OCI-LY3 (cell line): ENCODE results near the gene MSH4.
"Not testable (repeated sequence)": the region's sequence is repeated elsewhere in the genome, so short reads cannot be mapped to it uniquely, and the experiment has no call there.

Experiments
- H2AFZ ChIP-seq: fragments of 200-600, 300-600 bp; shearing (Covaris generic); 2 replicates; pipeline ENCODE4 v1.6.0; 2014; ENCODE audit warnings: antibody characterized with exemption, low read depth, low read length
- H3K27ac ChIP-seq: fragments of 200-600, 300-600 bp; sonication (generic); 2 replicates; pipeline ENCODE4 v1.5.1; 2014; ENCODE audit warnings: mild to moderate bottlenecking, low read length, moderate library complexity, mixed read lengths
- H3K27me3 ChIP-seq: fragments of 200-600, 300-600 bp; sonication (generic); 2 replicates; pipeline ENCODE4 v1.6.1; 2014; ENCODE audit warnings: low read depth, low read length, mixed read lengths
- H3K36me3 ChIP-seq: fragments of 200-600, 300-600 bp; sonication (generic); replicated peaks from 2 replicates; pipeline ENCODE3; 2014; ENCODE audit warnings: low read depth, low read length, mixed read lengths
- H3K4me1 ChIP-seq: fragments of 300-600, 200-600 bp; sonication (generic); 2 replicates; pipeline ENCODE4 v1.6.1; 2014; ENCODE audit warnings: low read length, mixed read lengths
- H3K4me2 ChIP-seq: fragments of 200-600, 300-600 bp; sonication (generic); 2 replicates; pipeline ENCODE4 v1.6.1; 2014; ENCODE audit warnings: low read length, mixed read lengths
- H3K4me3 ChIP-seq: fragments of 300-600, 200-600 bp; sonication (generic); 2 replicates; pipeline ENCODE4 v1.5.1; 2014; ENCODE audit warnings: antibody characterized with exemption, mild to moderate bottlenecking, low read length, moderate library complexity
- H3K79me2 ChIP-seq: fragments of 300-600, 200-600 bp; shearing (Covaris generic); 2 replicates; pipeline ENCODE4 v1.6.1; 2014; ENCODE audit warnings: mild to moderate bottlenecking, low read length, mixed read lengths
- H3K9ac ChIP-seq: fragments of 300-600, 200-600 bp; shearing (Covaris generic); 2 replicates; pipeline ENCODE4 v1.6.0; 2014; ENCODE audit warnings: mild to moderate bottlenecking, low read length, moderate library complexity
- H3K9me3 ChIP-seq: fragments of 200-600, 300-600 bp; shearing (Covaris generic); 2 replicates; pipeline ENCODE4 v1.6.1; 2014; ENCODE audit warnings: low read length, mixed read lengths; ENCODE audit not compliant: insufficient read depth
- H4K20me1 ChIP-seq: fragments of 200-600, 300-600 bp; sonication (generic); 2 replicates; pipeline ENCODE4 v1.6.1; 2016; ENCODE audit warnings: low read length, mixed read lengths; ENCODE audit not compliant: insufficient read depth
- EZH2phosphoT487 ChIP-seq: fragments of 200-600 bp; shearing (Covaris generic); IDR thresholded peaks from 2 replicates; pipeline ENCODE4 v1.6.1; 2018; ENCODE audit warnings: antibody characterized with exemption, mixed run types, low read depth
- TF ChIP-seq, protein P1 (sequence below): fragments of 200-600, 300-600 bp; sonication (generic); IDR thresholded peaks from 2 replicates; pipeline ENCODE4 v1.5.1; 2014; ENCODE audit warnings: antibody characterized with exemption, low read length, low read depth

The MSH4 gene

DNA sequence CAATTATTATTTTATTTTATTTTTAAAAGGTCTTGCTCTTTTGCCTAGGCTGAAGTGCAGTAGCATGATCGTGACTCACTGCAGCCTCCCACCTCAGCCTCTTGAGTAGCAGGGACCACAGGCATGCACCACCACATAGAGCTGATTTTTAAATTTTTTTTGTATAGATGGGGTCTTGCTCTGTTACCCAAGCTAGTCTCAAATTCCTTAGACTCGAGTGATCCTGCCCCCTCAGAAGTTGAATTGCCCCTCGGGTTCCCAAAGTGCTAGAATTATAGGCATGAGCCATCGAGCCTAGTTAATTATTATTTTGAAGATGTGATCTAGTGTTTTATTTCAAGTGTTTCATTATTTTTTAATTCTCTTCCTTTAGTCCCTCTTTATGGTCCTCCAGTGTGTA lies 12.2 kb downstream of the MSH4 start:
- H3K9ac ChIP-seq: no peak overlapping the region

GRCh38 chr1:75810113-75810512 lies 13.4 kb downstream of the MSH4 start:
- not testable (repeated sequence) for H4K20me1 ChIP-seq

More for the DNA sequence above, 12.2 kb downstream of the MSH4 start:
- no peak overlapping the region for H3K4me3 ChIP-seq
- no peak overlapping the region for H2AFZ ChIP-seq
- no peak overlapping the region for H3K4me2 ChIP-seq
- no peaks in the 10 kb centered on the region for H3K36me3 ChIP-seq
- no peaks in the 10 kb centered on the region for H3K27me3 ChIP-seq
- H3K4me1 ChIP-seq: peaks cover 11% of the 10 kb centered on the region
- no peaks in the 10 kb centered on the region for H4K20me1 ChIP-seq
- H3K27ac ChIP-seq: no peak overlapping the region
- no peaks in the 10 kb centered on the region for H3K79me2 ChIP-seq
- H3K9me3 ChIP-seq: no peaks in the 10 kb centered on the region
- no peak for TF ChIP-seq EZH2phosphoT487
- TF ChIP-seq, protein P1, sequence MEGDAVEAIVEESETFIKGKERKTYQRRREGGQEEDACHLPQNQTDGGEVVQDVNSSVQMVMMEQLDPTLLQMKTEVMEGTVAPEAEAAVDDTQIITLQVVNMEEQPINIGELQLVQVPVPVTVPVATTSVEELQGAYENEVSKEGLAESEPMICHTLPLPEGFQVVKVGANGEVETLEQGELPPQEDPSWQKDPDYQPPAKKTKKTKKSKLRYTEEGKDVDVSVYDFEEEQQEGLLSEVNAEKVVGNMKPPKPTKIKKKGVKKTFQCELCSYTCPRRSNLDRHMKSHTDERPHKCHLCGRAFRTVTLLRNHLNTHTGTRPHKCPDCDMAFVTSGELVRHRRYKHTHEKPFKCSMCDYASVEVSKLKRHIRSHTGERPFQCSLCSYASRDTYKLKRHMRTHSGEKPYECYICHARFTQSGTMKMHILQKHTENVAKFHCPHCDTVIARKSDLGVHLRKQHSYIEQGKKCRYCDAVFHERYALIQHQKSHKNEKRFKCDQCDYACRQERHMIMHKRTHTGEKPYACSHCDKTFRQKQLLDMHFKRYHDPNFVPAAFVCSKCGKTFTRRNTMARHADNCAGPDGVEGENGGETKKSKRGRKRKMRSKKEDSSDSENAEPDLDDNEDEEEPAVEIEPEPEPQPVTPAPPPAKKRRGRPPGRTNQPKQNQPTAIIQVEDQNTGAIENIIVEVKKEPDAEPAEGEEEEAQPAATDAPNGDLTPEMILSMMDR: no peak

GRCh38 chr1:75811211-75811981 lies 14.7 kb downstream of the MSH4 start:
- TF ChIP-seq EZH2phosphoT487: no peak
- Histone ChIP-seq H3K9me3 (no peaks in the 10 kb centered on the region), H3K9ac (no peak overlapping the region), H2AFZ (no peak overlapping the region), H3K4me1 (peaks cover 2% of the 10 kb centered on the region), H4K20me1 (no peaks in the 10 kb centered on the region), H3K36me3 (no peaks in the 10 kb centered on the region), H3K27me3 (no peaks in the 10 kb centered on the region), H3K27ac (no peak overlapping the region), H3K4me3 (no peak overlapping the region), H3K79me2 (no peaks in the 10 kb centered on the region), H3K4me2 (no peak overlapping the region)

More at GRCh38 chr1:75810113-75810512, 13.4 kb downstream of the MSH4 start:
- H2AFZ ChIP-seq, H3K4me2 ChIP-seq, H3K36me3 ChIP-seq, H3K9me3 ChIP-seq, H3K27me3 ChIP-seq, H3K9ac ChIP-seq, H3K27ac ChIP-seq, H3K79me2 ChIP-seq, H3K4me3 ChIP-seq: not testable (repeated sequence)
- H3K4me1 ChIP-seq: peaks cover 11% of the 10 kb centered on the region

DNA sequence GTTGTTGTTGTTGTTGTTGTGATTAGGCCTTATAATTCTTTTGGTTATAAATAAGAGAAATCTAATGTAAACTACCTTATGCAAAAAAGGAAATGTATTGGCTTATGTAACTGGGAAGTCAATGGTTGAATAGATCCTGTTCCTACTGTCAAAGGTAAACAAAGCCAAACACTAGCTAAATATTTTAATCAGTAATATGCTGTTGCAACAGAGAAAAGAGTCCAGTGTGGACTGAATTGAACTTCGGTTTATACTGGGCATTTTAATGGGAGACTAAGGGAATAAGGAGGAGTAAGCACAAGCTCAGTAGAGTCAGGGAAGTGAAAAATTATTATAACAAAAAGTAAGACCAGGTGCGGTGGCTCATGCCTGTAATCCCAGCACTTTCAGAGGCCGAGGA lies 15.4 kb downstream of the MSH4 start:
- H3K27ac ChIP-seq: no peak overlapping the region
- H3K4me2 ChIP-seq: no peak overlapping the region
- no peaks in the 10 kb centered on the region for H3K27me3 ChIP-seq
- no peaks in the 10 kb centered on the region for H4K20me1 ChIP-seq
- H2AFZ ChIP-seq: no peak overlapping the region
- H3K9ac ChIP-seq: no peak overlapping the region
- H3K4me3 ChIP-seq: no peak overlapping the region
- H3K9me3 ChIP-seq: no peaks in the 10 kb centered on the region
- H3K79me2 ChIP-seq: no peaks in the 10 kb centered on the region
- H3K4me1 ChIP-seq: no peaks in the 10 kb centered on the region
- no peak for TF ChIP-seq EZH2phosphoT487
- TF ChIP-seq, protein P1: no peak
- H3K36me3 ChIP-seq: no peaks in the 10 kb centered on the region

DNA sequence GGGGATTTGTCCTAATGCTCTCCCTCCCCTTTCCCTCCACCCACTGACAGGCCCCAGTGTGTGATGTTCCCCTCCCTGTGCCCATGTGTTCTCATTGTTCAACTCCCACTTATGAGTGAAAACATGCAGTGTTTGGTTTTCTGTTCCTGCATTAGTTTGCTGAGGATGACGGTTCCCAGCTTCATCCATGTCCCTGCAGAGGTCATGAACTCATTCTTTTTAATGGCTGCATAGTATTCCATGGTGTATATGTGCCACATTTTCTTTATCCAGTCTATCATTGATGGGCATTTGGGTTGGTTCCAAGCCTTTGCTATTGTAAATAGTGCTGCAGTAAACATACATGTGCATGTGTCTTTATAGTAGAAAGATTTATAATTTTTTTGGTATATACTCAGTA lies 26.9 kb downstream of the MSH4 start:
- not testable (repeated sequence) for H3K27ac ChIP-seq, H3K4me1 ChIP-seq, H2AFZ ChIP-seq, H3K36me3 ChIP-seq, H4K20me1 ChIP-seq, H3K9ac ChIP-seq, H3K79me2 ChIP-seq, H3K4me3 ChIP-seq, H3K4me2 ChIP-seq, H3K9me3 ChIP-seq, H3K27me3 ChIP-seq
